HG02763 (cell line): ENCODE results near the gene CLIP3.

ENCODE experiments used
- ATAC-seq: cut with Tn5 transposase; IDR thresholded peaks from one replicate; pipeline ENCODE4 v1.9.1; 2021; ENCODE audit warnings: mild to moderate bottlenecking, moderate library complexity; ENCODE audit not compliant: unreplicated experiment

CLIP3 gene

GRCh38 chr19:36009633-36010379, 22.9 kb downstream of the CLIP3 start:
- no peak for ATAC-seq

GRCh38 chr19:36009220-36009619, 23.5 kb downstream of the CLIP3 start:
- no peak for ATAC-seq

GRCh38 chr19:36008336-36008978, 24.2 kb downstream of the CLIP3 start, which contains the start of gene SYNE4:
Gene SYNE4, minus strand, starts transcription at chr19:36008813. Its CDS starts 132 bp downstream, at chr19:36008681.
- no peak for ATAC-seq

GRCh38 chr19:36006955-36007354, 25.7 kb downstream of the CLIP3 start:
- ATAC-seq, result no peak

GRCh38 chr19:36003284-36003683, 29.4 kb downstream of the CLIP3 start:
- no peak for ATAC-seq

GRCh38 chr19:36001605-36002004, 31.1 kb downstream of the CLIP3 start:
- no peak for ATAC-seq

GRCh38 chr19:35996777-35997176, 35.9 kb downstream of the CLIP3 start:
- no peak for ATAC-seq

- ATAC-seq, result peak; percentile 88
Measured at GRCh38 chr19:35995048-35995993, 37.4 kb downstream of the CLIP3 start, which contains the start of gene SDHAF1. Gene SDHAF1, plus strand, starts transcription at chr19:35995188. Its CDS starts 87 bp downstream, at chr19:35995275.

- no peak for ATAC-seq
Measured at GRCh38 chr19:35993923-35994598, 38.6 kb downstream of the CLIP3 start.

GRCh38 chr19:35992907-35993765, 39.5 kb downstream of the CLIP3 start:
- no peak for ATAC-seq

- no peak for ATAC-seq
Measured at GRCh38 chr19:35991731-35992450, 40.8 kb downstream of the CLIP3 start.

GRCh38 chr19:35990771-35991730, 41.6 kb downstream of the CLIP3 start:
- no peak for ATAC-seq

- ATAC-seq, result no peak
Measured at GRCh38 chr19:35990156-35990555, 42.5 kb downstream of the CLIP3 start.

- no peak for ATAC-seq
Measured at GRCh38 chr19:35988824-35989223, 43.8 kb downstream of the CLIP3 start.

- ATAC-seq, result no peak
Measured at GRCh38 chr19:35987571-35987896, 45.1 kb downstream of the CLIP3 start.

GRCh38 chr19:35986664-35987570, 45.8 kb downstream of the CLIP3 start:
- ATAC-seq, result no peak

GRCh38 chr19:35986111-35986510, 46.6 kb downstream of the CLIP3 start:
- ATAC-seq, result no peak
